Measurements from ENCODE around the gene COMT.

COMT gene

GRCh38 chr22:19986410-19987341 lies 45.1 kb downstream of the COMT start:
- Histone ChIP-seq H3K4me3 (peak overlapping the region; percentile 57 to 90 (median 80)), H4K20me1 (peaks cover 0 to 73% (median 44%) of the 10 kb centered on the region in 11 experiments; a peak in 19 of 22 replicates), H3K4me2 (peak overlapping the region; percentile 90 to 100 (median 99)), H3K4me1 (peaks cover 6 to 70% (median 56%) of the 10 kb centered on the region in 10 experiments; a peak in 19 of 20 replicates), H3K36me3 (peaks cover 0 to 5% (median under 1%) of the 10 kb centered on the region in 11 experiments; a peak in 6 of 22 replicates), H3K27me3 (no peaks in the 10 kb centered on the region), H3K9ac (peak overlapping the region; percentile 74 to 94 (median 83)), H3K27ac (peak overlapping the region in 10 of 11 experiments; percentile 48 to 86 (median 76); a peak in 20 of 22 replicates), H3K9me3 (replicated peaks in 1 of 11) (no peaks in the 10 kb centered on the region)
- no peak for TF ChIP-seq Cebpa-rat (IDR thresholded peaks at IDR 0.05)

GRCh38 chr22:19987394-19988306 lies 46.1 kb downstream of the COMT start:
- Histone ChIP-seq H3K4me3 (no peak overlapping the region), H4K20me1 (peaks cover 0 to 68% (median 41%) of the 10 kb centered on the region in 11 experiments; a peak in 19 of 22 replicates), H3K27me3 (no peaks in the 10 kb centered on the region), H3K9me3 (replicated peaks in 1 of 11) (no peaks in the 10 kb centered on the region), H3K4me2 (no peak overlapping the region), H3K36me3 (no peaks in the 10 kb centered on the region), H3K27ac (no peak overlapping the region), H3K9ac (no peak overlapping the region), H3K4me1 (peaks cover 6 to 72% (median 60%) of the 10 kb centered on the region in 10 experiments; a peak in 19 of 20 replicates)
- TF ChIP-seq Cebpa-rat (IDR thresholded peaks at IDR 0.05) = no peak

GRCh38 chr22:19988331-19988808 lies 46.8 kb downstream of the COMT start:
- no peaks in the 10 kb centered on the region for H3K27me3 ChIP-seq
- no peak overlapping the region for H3K27ac ChIP-seq
- no peak overlapping the region for H3K9ac ChIP-seq
- peaks cover 6 to 68% (median 54%) of the 10 kb centered on the region in 10 experiments; a peak in 19 of 20 replicates for H3K4me1 ChIP-seq
- H3K4me3 ChIP-seq = no peak overlapping the region
- no peak for TF ChIP-seq Cebpa-rat (IDR thresholded peaks at IDR 0.05)
- H3K4me2 ChIP-seq = no peak overlapping the region
- H3K36me3 ChIP-seq = no peaks in the 10 kb centered on the region
- peaks cover 0 to 61% (median 34%) of the 10 kb centered on the region in 11 experiments; a peak in 19 of 22 replicates for H4K20me1 ChIP-seq
- no peaks in the 10 kb centered on the region for H3K9me3 ChIP-seq (replicated peaks in 1 of 11)

- TF ChIP-seq Cebpa-rat (IDR thresholded peaks at IDR 0.05) = no peak
- Histone ChIP-seq H4K20me1 (peaks cover 0 to 53% (median 26%) of the 10 kb centered on the region in 11 experiments; a peak in 19 of 22 replicates), H3K9me3 (replicated peaks in 1 of 11) (no peaks in the 10 kb centered on the region), H3K4me2 (peak overlapping the region in 1 of 11 experiments; percentile 24; a peak in 1 of 22 replicates), H3K27ac (no peak overlapping the region), H3K27me3 (no peaks in the 10 kb centered on the region), H3K4me1 (peaks cover 6 to 63% (median 46%) of the 10 kb centered on the region in 10 experiments; a peak in 19 of 20 replicates), H3K36me3 (no peaks in the 10 kb centered on the region), H3K4me3 (no peak overlapping the region), H3K9ac (no peak overlapping the region)
Measured at GRCh38 chr22:19988965-19989724, 47.6 kb downstream of the COMT start.

- Histone ChIP-seq H3K4me1 (peaks cover 6 to 58% (median 41%) of the 10 kb centered on the region in 10 experiments; a peak in 19 of 20 replicates), H3K27ac (no peak overlapping the region), H4K20me1 (peaks cover 0 to 48% (median 21%) of the 10 kb centered on the region in 11 experiments; a peak in 19 of 22 replicates), H3K9me3 (replicated peaks in 1 of 11) (no peaks in the 10 kb centered on the region), H3K4me2 (peak overlapping the region in 1 of 11 experiments; percentile 24; a peak in 1 of 22 replicates), H3K36me3 (no peaks in the 10 kb centered on the region), H3K4me3 (no peak overlapping the region), H3K27me3 (no peaks in the 10 kb centered on the region), H3K9ac (no peak overlapping the region)
- TF ChIP-seq Cebpa-rat (IDR thresholded peaks at IDR 0.05) = no peak
Measured at GRCh38 chr22:19989725-19990067, 48.1 kb downstream of the COMT start.

- Histone ChIP-seq H3K36me3 (no peaks in the 10 kb centered on the region), H4K20me1 (peaks cover 0 to 43% (median 16%) of the 10 kb centered on the region in 11 experiments; a peak in 19 of 22 replicates), H3K4me1 (peaks cover 6 to 58% (median 41%) of the 10 kb centered on the region in 10 experiments; a peak in 19 of 20 replicates), H3K27me3 (no peaks in the 10 kb centered on the region), H3K4me3 (no peak overlapping the region), H3K4me2 (no peak overlapping the region; a peak in 1 of 22 replicates), H3K9ac (no peak overlapping the region), H3K9me3 (replicated peaks in 1 of 11) (no peaks in the 10 kb centered on the region), H3K27ac (no peak overlapping the region)
- no peak for TF ChIP-seq Cebpa-rat (IDR thresholded peaks at IDR 0.05)
Measured at GRCh38 chr22:19990188-19990587, 48.6 kb downstream of the COMT start.

GRCh38 chr22:19990609-19991394 lies 49.2 kb downstream of the COMT start:
- Histone ChIP-seq H3K9me3 (replicated peaks in 1 of 11) (no peaks in the 10 kb centered on the region), H3K36me3 (no peaks in the 10 kb centered on the region), H3K27ac (no peak overlapping the region; a peak in 1 of 22 replicates), H3K4me3 (no peak overlapping the region), H3K4me2 (peak overlapping the region in 6 of 11 experiments; percentile 23 to 63 (median 47); a peak in 9 of 22 replicates), H3K4me1 (peaks cover 6 to 58% (median 41%) of the 10 kb centered on the region in 10 experiments; a peak in 19 of 20 replicates), H3K27me3 (no peaks in the 10 kb centered on the region), H4K20me1 (peaks cover 0 to 37% (median 10%) of the 10 kb centered on the region in 11 experiments; a peak in 18 of 22 replicates), H3K9ac (peak overlapping the region in 1 of 11 experiments; percentile 41; a peak in 1 of 22 replicates)
- TF ChIP-seq Cebpa-rat (IDR thresholded peaks at IDR 0.05) = no peak

All from BLaER1 treated with 17β-estradiol and CSF1 and Interleukin-3, amounts not matched to agents 10 nM and 100 nM (cell line).